HepG2 (cell line): ENCODE results near the gene OST4. TPM values are rescaled to one million over a fixed set of nuclear protein-coding genes. Genes with fewer than 3 reads are reported as not detected.
A peak's percentile ranks its signal among the peaks of the same experiment; 100 is the strongest.

Experiments used
- ATAC-seq: fragments of 200-7000 bp; cut with Tn5 transposase; 3 replicates; pipeline ENCODE4 v1.9.1; 2020; ENCODE audit warnings: mild to moderate bottlenecking, moderate library complexity
- BruUV-seq: library from RNA; stranded (reverse); fragments of 400-500 nt; replicated peaks from 2 replicates; lab custom pipeline; 2021; lab: Mats Ljungman, UMichigan
- CTCF ChIA-PET: fragments of 300-600 bp; formaldehyde crosslinking; extraction: SDS; loops from one replicate; lab custom pipeline; 2021; ENCODE audit warnings: low total read pairs, inconsistent platforms, low intra/inter-chr PET ratio; lab: Yijun Ruan, JAX
- POLR2A ChIA-PET: fragments of 350-600 bp; sonication (Branson Sonifier 250); formaldehyde crosslinking; loops from one replicate; lab custom pipeline; 2020; ENCODE audit warnings: antibody characterized with exemption, inconsistent platforms; lab: Yijun Ruan, JAX
- DNase-seq: peaks from one replicate; pipeline ENCODE4 v3.0.0-alpha.2; 2015; ENCODE audit warnings: low spot score
- FAIRE-seq: peaks from 3 replicates; lab custom pipeline; 2011; peaks lifted over from hg19 to GRCh38; lab: Jason Lieb, UNC
- H2AFZ ChIP-seq: one replicate; pipeline ENCODE4 v1.6.1; 2011; ENCODE audit warnings: low read length, inconsistent platforms
- H3K27ac ChIP-seq: fragments of 300-600 bp; 3 replicates; pipeline ENCODE4 v1.8.0; 2011; ENCODE audit warnings: mixed run types, mild to moderate bottlenecking, mixed read lengths, low read length, inconsistent platforms; ENCODE audit not compliant: insufficient read depth; ENCODE audit errors: extremely low read length
- H3K27me3 ChIP-seq, 2 experiments: fragments of 200-600 bp in 1 of 2; 2 replicates in 1 of 2; 3 replicates in 1 of 2; pipeline versions ENCODE4 v1.6.0 to v1.8.0; 2011; ENCODE audit warnings: low read length in 2 of 2, mild to moderate bottlenecking in 2 of 2, moderate library complexity in 2 of 2, inconsistent platforms in 1 of 2; ENCODE audit not compliant: insufficient read depth in 2 of 2, control insufficient read depth in 1 of 2
- H3K36me3 ChIP-seq, 2 experiments: fragments of 200-600 bp in 1 of 2; replicated peaks in 1 of 2; 2 replicates in 1 of 2; 3 replicates in 1 of 2; pipeline versions ENCODE4 v1.5.1 to v1.8.0; 2011; ENCODE audit warnings: low read length in 2 of 2, inconsistent platforms in 1 of 2; ENCODE audit not compliant: insufficient read depth in 2 of 2, control insufficient read depth in 1 of 2
- H3K4me1 ChIP-seq: 2 replicates; pipeline ENCODE4 v1.5.1; 2012; ENCODE audit warnings: low read length, inconsistent platforms; ENCODE audit not compliant: insufficient read depth
- H3K4me2 ChIP-seq: 2 replicates; pipeline ENCODE4 v1.6.0; 2011; ENCODE audit warnings: low read depth, low read length, inconsistent platforms
- H3K4me3 ChIP-seq, 3 experiments: fragments of 200-600 bp in 1 of 3; sonication (generic), shearing (Covaris generic) in 1 of 3; replicated peaks in 1 of 3; 2 replicates each; pipeline ENCODE4 v1.5.1; 2011 to 2016; ENCODE audit warnings: low read length in 3 of 3, inconsistent platforms in 2 of 3, low read depth in 2 of 3, mild to moderate bottlenecking in 2 of 3, control low read depth in 1 of 3, mixed read lengths in 1 of 3; ENCODE audit not compliant: insufficient read depth in 1 of 3
- H3K79me2 ChIP-seq: one replicate; pipeline ENCODE4 v1.6.1; 2011; ENCODE audit warnings: low read length, inconsistent platforms; ENCODE audit not compliant: insufficient read depth
- H3K9ac ChIP-seq: 2 replicates; pipeline ENCODE4 v1.6.0; 2011; ENCODE audit warnings: mild to moderate bottlenecking, low read depth, low read length, inconsistent platforms; ENCODE audit not compliant: insufficient read depth
- H3K9me3 ChIP-seq: 2 replicates; pipeline ENCODE4 v1.5.1; 2012; ENCODE audit warnings: mild to moderate bottlenecking, low read length
- H4K20me1 ChIP-seq: 2 replicates; pipeline ENCODE4 v1.6.0; 2011; ENCODE audit warnings: inconsistent platforms, mild to moderate bottlenecking, low read length, moderate library complexity; ENCODE audit not compliant: insufficient read depth
- ELF3 ChIP-seq: IDR thresholded peaks from 2 replicates; pipeline ENCODE4 v1.6.1; 2016; ENCODE audit warnings: missing genetic modification reagents, missing compliant biosample characterization
- FOXK2 ChIP-seq: fragments of 450-650 bp; IDR thresholded peaks from 2 replicates; pipeline ENCODE4 v1.6.1; 2016
- NCOA1 ChIP-seq: sonication (generic); formaldehyde crosslinking; IDR thresholded peaks from 2 replicates; pipeline ENCODE4 v1.9.0; 2021; ENCODE audit warnings: missing genetic modification reagents
- PAWR ChIP-seq: sonication (generic); formaldehyde crosslinking; IDR thresholded peaks from 2 replicates; pipeline ENCODE4 v1.4.0; 2020; ENCODE audit warnings: missing genetic modification reagents, mild to moderate bottlenecking, borderline replicate concordance
- PRMT3 ChIP-seq: sonication (generic); formaldehyde crosslinking; IDR thresholded peaks from 2 replicates; pipeline ENCODE4 v1.8.1; 2022; ENCODE audit warnings: low read depth, mild to moderate bottlenecking, moderate library complexity, missing genetic modification reagents, borderline replicate concordance
- TMF1 ChIP-seq: sonication (generic); formaldehyde crosslinking; IDR thresholded peaks from 2 replicates; pipeline ENCODE4 v1.8.1; 2022; ENCODE audit warnings: low read depth, missing genetic modification reagents
- U2AF2 ChIP-seq: fragments of 200-400 bp; formaldehyde crosslinking; IDR thresholded peaks from 2 replicates; pipeline ENCODE4 v1.6.1; 2017; ENCODE audit warnings: low read depth, mild to moderate bottlenecking, low read length
- ZBTB3 ChIP-seq: sonication (generic); formaldehyde crosslinking; IDR thresholded peaks from 2 replicates; pipeline ENCODE4 v1.4.0; 2020; ENCODE audit warnings: low read depth, mild to moderate bottlenecking, moderate library complexity, missing genetic modification reagents, borderline replicate concordance
- ZNF235 ChIP-seq: sonication (generic); formaldehyde crosslinking; IDR thresholded peaks from 2 replicates; pipeline ENCODE4 v1.8.1; 2023; ENCODE audit warnings: mild to moderate bottlenecking, missing genetic modification reagents, borderline replicate concordance
- ZNF329 ChIP-seq: sonication (generic); formaldehyde crosslinking; IDR thresholded peaks from 2 replicates; pipeline ENCODE4 v1.9.0; 2021; ENCODE audit warnings: low read depth, mild to moderate bottlenecking, missing genetic modification reagents
- ZNF331 ChIP-seq: sonication (generic); formaldehyde crosslinking; IDR thresholded peaks from 2 replicates; pipeline ENCODE4 v1.4.0; 2020; ENCODE audit warnings: missing genetic modification reagents
- ZNF335 ChIP-seq: sonication (generic); formaldehyde crosslinking; IDR thresholded peaks from 2 replicates; pipeline ENCODE4 v1.4.0; 2020; ENCODE audit warnings: missing genetic modification reagents
- ZNF343 ChIP-seq: sonication (generic); formaldehyde crosslinking; IDR thresholded peaks from 2 replicates; pipeline ENCODE4 v1.4.0; 2020; ENCODE audit warnings: mild to moderate bottlenecking, missing genetic modification reagents
- ZNF644 ChIP-seq: IDR thresholded peaks from 2 replicates; pipeline ENCODE4 v1.6.1; 2016; ENCODE audit warnings: low read depth
- WGBS: methylation state at CpG from one replicate; pipeline ENCODE4 v1.1.6; 2017; ENCODE audit warnings: low lambda C conversion rate; 5-methylcytosine and 5-hydroxymethylcytosine counted together
- in situ Hi-C: cut with HindIII; loops from 2 replicates; pipeline ENCODE4 v1.10.0; 2017; ENCODE audit warnings: low pct_unique_long_range_greater_than_20kb; ENCODE audit not compliant: extremely low pct_ligation_motif_present
- intact Hi-C: fragments of 100-400 bp; cut with micrococcal nuclease; formaldehyde crosslinking; loops from one replicate; pipeline ENCODE4 v1.10.0; 2022; ENCODE audit not compliant: unreplicated experiment
- polyA plus RNA-seq, 8 experiments: library from polyadenylated mRNA; depleted of rRNA in 3 of 8; stranded (reverse) in 7 of 8; unstranded in 1 of 8; fragments of >200 nt; fragmentation: Illumina TruSeq in 4 of 8; extraction: Trizol in 4 of 8; gene quantifications; 2 replicates each; pipeline versions ENCODE4 v1.2.1 to v1.2.3, GENCODE V29; 2011 to 2016; ENCODE audit warnings: low read depth in 4 of 8, missing spikeins in 1 of 8, mixed read lengths in 1 of 8; ENCODE audit not compliant: insufficient read depth in 1 of 8
- total RNA-seq, 5 experiments: library from RNA; depleted of rRNA; stranded (reverse); fragments of >200 nt; fragmentation: Illumina TruSeq; extraction: Trizol; gene quantifications; 2 replicates each; pipeline ENCODE4 v1.2.3, GENCODE V29; 2016; ENCODE audit warnings: low read depth in 1 of 5
- TF ChIP-seq, protein P1 (sequence below): sonication (generic); formaldehyde crosslinking; IDR thresholded peaks from 2 replicates; pipeline ENCODE4 v1.8.0; 2023; ENCODE audit warnings: mild to moderate bottlenecking, missing genetic modification reagents
- TF ChIP-seq, protein P2 (sequence below): IDR thresholded peaks from 2 replicates; pipeline ENCODE4 v1.6.1; 2016; ENCODE audit warnings: mild to moderate bottlenecking, missing biosample characterization, missing genetic modification reagents

OST4 gene
- total and polyA plus RNA-seq, 2 of the 13 experiments (the other 11 are each of a cell fraction or from before 2014, with no cell fraction given) = 498 to 584 TPM

DNA sequence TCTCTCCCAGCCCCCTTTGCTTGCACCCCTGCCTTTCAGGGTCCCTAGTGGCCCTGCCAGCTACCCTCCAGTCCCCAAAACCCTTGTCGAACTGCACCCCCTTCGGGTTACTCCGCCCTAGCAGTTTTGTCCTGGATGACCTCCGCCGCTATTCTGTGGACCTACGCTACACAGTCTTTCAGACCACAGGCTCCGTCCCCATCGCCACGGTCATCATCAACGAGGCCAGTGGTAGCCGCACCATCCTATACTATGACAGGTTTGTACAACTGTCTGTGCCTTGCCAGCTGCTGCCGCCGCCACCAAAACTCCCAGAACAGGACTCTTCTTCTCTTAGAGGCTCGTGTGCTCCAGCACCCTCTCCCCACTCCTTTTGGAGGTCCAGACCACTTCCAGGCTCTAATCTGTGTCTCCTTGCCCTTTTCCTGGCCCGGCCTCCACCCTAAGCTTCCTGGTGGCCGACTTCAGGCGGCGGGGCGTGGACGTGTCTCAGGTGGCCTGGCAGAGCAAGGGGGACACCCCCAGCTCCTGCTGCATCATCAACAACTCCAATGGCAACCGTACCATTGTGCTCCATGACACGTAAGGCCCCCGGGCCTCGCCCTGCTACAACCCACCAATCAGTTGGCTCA is 23.0 kb upstream of the OST4 start (continued):
- peak; percentile 73; the same call in 1 of the 2 replicates for TF ChIP-seq ZNF235 (CRISPR knock-in tag)
- TF ChIP-seq ZNF335 (CRISPR knock-in tag) = no peak
- TF ChIP-seq, all 625 proteins: peak for 38

DNA sequence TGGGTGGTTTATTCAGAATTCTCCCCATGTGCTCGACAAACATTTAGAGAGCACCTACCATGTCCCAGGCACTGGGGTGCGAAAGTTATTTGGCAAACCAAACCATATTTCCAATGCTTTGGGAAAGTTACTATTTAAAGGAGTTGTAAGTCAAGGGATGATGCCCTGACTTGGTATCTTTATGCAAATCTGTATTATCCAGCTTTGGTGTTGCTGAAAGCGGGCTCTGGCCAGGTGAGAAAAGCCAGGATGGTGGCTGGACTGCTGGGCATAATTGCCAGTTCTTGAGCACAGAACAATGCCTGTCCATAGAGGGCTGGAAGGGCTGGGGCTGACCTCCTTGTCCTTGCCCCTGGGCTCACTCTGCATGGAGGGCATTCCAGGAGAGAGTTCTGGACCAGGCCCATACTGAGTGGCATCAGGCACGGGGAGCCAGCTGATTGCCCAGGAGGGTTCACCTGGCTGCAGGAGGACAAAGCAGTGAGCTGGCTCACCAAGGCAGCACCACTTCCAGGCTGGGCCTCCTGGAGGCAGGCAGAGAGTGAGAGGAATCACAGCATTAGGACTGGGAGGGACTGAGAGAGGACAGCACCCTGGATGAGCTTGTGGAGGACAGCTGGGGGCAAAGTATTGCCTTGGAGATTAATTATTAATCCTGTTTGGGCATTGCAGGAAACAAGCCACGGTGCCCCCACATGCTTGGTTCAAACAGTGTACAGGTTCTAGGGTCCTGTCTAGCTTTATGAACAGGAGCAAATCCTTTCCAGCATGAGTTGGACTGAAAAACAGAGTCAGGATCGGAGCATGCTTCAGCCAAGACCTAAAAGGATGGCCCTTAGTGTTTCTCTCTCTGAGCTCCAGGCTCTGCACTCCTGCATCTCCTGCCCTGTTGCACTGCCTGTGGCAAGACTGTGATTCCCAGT is 22.2 kb upstream of the OST4 start:
- H3K27me3 ChIP-seq = no peaks in the 10 kb centered on the region
- ChIA-PET CTCF (no interaction called here), POLR2A (interaction anchor here (0.6 to 4.8 kb wide), 32 partner anchors 7 to 1215 kb away, joined by 3 to 61 read pairs (median 5); partner anchors contain the start of genes ABHD1, AGBL5, ATRAID and CGREF1)
- H3K79me2 ChIP-seq = peaks cover 43% of the 10 kb centered on the region
- peak; percentile 96 for FAIRE-seq
- BruUV-seq = TSS peak; percentile 58
- no peaks in the 10 kb centered on the region for H3K9me3 ChIP-seq
- peak overlapping the region; percentile 97 for H3K27ac ChIP-seq
- in situ Hi-C loops (no loop called here), intact Hi-C loops (loop anchor here (5.0 kb wide), 1 partner anchor 306 kb away; the partner anchor contains the start of gene CENPA)
- peak overlapping the region; percentile 79 for H3K9ac ChIP-seq
- no peaks in the 10 kb centered on the region for H4K20me1 ChIP-seq
- H3K36me3 ChIP-seq = peaks cover 4 to 27% of the 10 kb centered on the region in 2 experiments
- peak overlapping the region; percentile 23 to 59 (median 24) for H3K4me3 ChIP-seq
- peak; percentile 94 for DNase-seq
- 31% methylated on average over 6 of the region's 6 CpGs for WGBS
- peak overlapping the region; percentile 96 for H3K4me2 ChIP-seq
- no peak overlapping the region for H2AFZ ChIP-seq
- H3K4me1 ChIP-seq = peaks cover 83% of the 10 kb centered on the region
- peak; percentile 85 for ATAC-seq
- TF ChIP-seq ZNF331 (CRISPR knock-in tag) = peak; percentile 93
- TF ChIP-seq, protein P1, sequence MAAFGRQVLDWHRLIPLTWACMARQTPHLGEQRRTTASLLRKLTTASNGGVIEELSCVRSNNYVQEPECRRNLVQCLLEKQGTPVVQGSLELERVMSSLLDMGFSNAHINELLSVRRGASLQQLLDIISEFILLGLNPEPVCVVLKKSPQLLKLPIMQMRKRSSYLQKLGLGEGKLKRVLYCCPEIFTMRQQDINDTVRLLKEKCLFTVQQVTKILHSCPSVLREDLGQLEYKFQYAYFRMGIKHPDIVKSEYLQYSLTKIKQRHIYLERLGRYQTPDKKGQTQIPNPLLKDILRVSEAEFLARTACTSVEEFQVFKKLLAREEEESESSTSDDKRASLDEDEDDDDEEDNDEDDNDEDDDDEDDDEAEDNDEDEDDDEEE (CRISPR knock-in tag) = peak; percentile 26; the same call in 1 of the 2 replicates
- 0 out of 2 replicates have a peak, but pooled peaks have one; percentile 21 for TF ChIP-seq NCOA1 (CRISPR knock-in tag)
- TF ChIP-seq TMF1 (CRISPR knock-in tag) = peak; percentile 80; the same call in 1 of the 2 replicates
- 0 out of 2 replicates have a peak, but pooled peaks have one; percentile 60 for TF ChIP-seq U2AF2
- peak; percentile 85 for TF ChIP-seq ELF3
- TF ChIP-seq ZNF644 (CRISPR knock-in tag) = peak; percentile 88
- TF ChIP-seq, protein P2, sequence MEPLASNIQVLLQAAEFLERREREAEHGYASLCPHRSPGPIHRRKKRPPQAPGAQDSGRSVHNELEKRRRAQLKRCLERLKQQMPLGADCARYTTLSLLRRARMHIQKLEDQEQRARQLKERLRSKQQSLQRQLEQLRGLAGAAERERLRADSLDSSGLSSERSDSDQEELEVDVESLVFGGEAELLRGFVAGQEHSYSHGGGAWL (CRISPR knock-in tag) = no peak
- TF ChIP-seq FOXK2 = peak; percentile 63; the same call in 1 of the 2 replicates
- 0 out of 2 replicates have a peak, but pooled peaks have one; percentile 88 for TF ChIP-seq ZBTB3 (CRISPR knock-in tag)
- no peak for TF ChIP-seq ZNF329 (CRISPR knock-in tag)
- TF ChIP-seq ZNF343 (CRISPR knock-in tag) = peak; percentile 71; the same call in 1 of the 2 replicates
- TF ChIP-seq PRMT3 = peak; percentile 3; the same call in 1 of the 2 replicates
- 0 out of 2 replicates have a peak, but pooled peaks have one; percentile 88 for TF ChIP-seq PAWR (CRISPR knock-in tag)
